Measurements from ENCODE around the gene HEATR5B.
A peak's percentile ranks its signal among the peaks of the same experiment; 100 is the strongest.

- no peak for TF ChIP-seq JUN (IDR thresholded peaks at IDR 0.05; ENCODE audit: low read depth, low read length)
- peak in 1 of 2 experiments; percentile 71; a peak in 2 of 3 replicates for TF ChIP-seq POLR2A (IDR thresholded peaks at IDR 0.05; ENCODE audit: control extremely low read depth in 1 of 2, low read depth in 2 of 2, low read length in 2 of 2)
- no peak for TF ChIP-seq CEBPB (IDR thresholded peaks at IDR 0.05; ENCODE audit: low read depth, low read length)
- TF ChIP-seq USF2 (IDR thresholded peaks at IDR 0.05; ENCODE audit: low read length), result no peak
- no peak for TF ChIP-seq CTCF (IDR thresholded peaks at IDR 0.05; ENCODE audit: control extremely low read depth in 1 of 3, insufficient read depth in 1 of 3, low read depth in 1 of 3, low read length in 3 of 3)
- no peak for TF ChIP-seq KDM1A (IDR thresholded peaks at IDR 0.05; ENCODE audit: borderline replicate concordance, low read length)
These were observed 117.6 kb downstream of the HEATR5B start, which contains the start of gene STRN for GRCh38 chr2:36966370-36967235.

All from H1 (cell line).